HL-60/S4 (cell line): ENCODE results near the gene FBXL5.

Experiments
- in situ Hi-C: fragments of 300-500 bp; cut with MboI; formaldehyde crosslinking; loops from 2 replicates; pipeline ENCODE4 v1.14.3; 2022; ENCODE audit warnings: low sequenced_read_pairs

The FBXL5 gene

GRCh38 chr4:15655223-15656037, at the start of gene FBXL5:
Gene FBXL5, minus strand, starts transcription at chr4:15655357. Its CDS starts 70 bp downstream, at chr4:15655287.
- in situ Hi-C loops: loop anchor here (25.0 kb wide), 1 partner anchor 418 kb away; no protein-coding TSS in a partner anchor

GRCh38 chr4:15704129-15704528, 49.0 kb upstream of the FBXL5 start:
- in situ Hi-C loops: no loop called here

GRCh38 chr4:15703439-15703838, 48.3 kb upstream of the FBXL5 start:
- in situ Hi-C loops: no loop called here

GRCh38 chr4:15702941-15703403, 47.8 kb upstream of the FBXL5 start, which contains the start of gene BST1:
Gene BST1, plus strand, starts transcription at chr4:15703065. Its CDS starts 80 bp downstream, at chr4:15703145.
- in situ Hi-C loops: no loop called here

DNA sequence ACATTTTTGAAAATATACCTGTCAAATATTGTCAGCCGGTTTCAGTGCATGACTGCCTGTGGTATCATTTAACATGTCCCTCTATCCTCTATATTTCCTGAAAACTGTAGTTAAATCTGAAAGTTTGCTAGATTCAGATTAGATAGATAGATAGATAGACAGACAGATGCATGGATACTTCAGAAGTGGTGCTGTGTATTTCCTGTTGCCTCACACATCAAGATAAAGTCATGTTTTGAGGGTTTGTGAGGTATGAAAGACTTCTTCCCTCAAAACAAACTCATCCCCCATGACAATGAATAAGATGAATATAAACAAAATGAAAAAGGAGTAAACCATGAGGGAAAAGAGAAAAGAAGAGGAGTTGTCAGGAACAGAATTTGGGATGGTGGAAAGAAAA, 41.7 kb upstream of the FBXL5 start:
- in situ Hi-C loops: no loop called here

DNA sequence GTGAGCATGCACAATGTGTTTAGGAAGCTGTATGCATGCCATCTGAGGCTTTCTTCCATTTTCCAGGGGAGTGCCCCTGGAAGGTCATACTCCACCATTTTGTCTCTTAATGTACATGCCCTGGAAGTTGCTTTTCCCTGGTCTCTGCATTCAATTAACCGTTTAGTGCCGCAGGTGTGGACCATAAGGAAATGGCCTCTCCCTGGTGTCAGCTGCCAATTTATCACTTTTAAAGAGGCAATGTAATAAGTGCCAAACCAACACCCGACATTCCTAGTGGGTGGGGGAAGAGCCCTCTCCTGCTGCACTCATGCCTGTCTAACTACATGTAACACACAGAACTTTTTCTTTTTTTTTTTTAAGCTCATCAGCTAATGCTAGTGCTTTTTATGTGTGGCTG, 40.6 kb upstream of the FBXL5 start:
- in situ Hi-C loops: no loop called here

DNA sequence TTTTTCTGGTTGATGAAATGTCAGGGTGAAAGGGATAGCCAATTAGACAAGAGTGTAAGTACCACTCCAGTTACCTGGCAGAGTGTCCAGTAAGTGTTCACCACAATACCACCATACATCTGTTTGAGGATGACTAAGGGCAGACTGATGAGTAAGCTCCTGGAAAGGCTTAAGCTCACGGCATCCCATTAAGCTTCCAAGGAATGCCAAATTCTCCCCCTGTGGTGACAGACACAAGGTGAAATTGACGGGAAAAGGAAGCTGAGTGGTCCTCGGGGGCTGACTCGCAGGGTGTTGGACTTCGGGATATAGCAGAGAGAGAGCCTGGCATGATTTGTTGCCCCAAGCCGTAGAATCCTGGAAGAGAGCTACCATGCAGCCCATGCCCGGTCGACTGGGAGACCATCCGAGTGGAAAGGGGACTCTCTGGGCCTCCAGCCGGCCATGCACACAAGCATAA, 40.1 kb upstream of the FBXL5 start:
- in situ Hi-C loops: no loop called here

GRCh38 chr4:15694431-15694830, 39.3 kb upstream of the FBXL5 start:
- in situ Hi-C loops: no loop called here

DNA sequence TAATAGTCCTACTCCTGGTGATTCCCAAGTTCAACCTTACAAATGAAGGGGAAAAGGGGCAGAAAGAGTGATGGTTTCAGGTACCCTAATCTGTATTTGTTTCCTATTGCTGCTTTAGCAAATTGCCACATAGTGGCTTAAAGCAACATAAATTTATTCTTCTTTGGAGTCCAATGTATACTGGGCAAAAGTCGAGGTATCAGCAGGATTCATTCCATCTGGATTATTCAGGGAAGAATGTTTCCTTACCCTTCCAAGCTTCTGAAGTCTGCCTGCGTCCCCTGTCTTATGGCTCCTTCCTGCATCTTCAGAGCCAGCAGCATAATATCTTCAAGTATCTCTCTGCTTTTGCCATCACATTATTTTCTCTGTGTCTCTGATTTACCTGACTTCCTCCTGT, 37.4 kb upstream of the FBXL5 start:
- in situ Hi-C loops: no loop called here

DNA sequence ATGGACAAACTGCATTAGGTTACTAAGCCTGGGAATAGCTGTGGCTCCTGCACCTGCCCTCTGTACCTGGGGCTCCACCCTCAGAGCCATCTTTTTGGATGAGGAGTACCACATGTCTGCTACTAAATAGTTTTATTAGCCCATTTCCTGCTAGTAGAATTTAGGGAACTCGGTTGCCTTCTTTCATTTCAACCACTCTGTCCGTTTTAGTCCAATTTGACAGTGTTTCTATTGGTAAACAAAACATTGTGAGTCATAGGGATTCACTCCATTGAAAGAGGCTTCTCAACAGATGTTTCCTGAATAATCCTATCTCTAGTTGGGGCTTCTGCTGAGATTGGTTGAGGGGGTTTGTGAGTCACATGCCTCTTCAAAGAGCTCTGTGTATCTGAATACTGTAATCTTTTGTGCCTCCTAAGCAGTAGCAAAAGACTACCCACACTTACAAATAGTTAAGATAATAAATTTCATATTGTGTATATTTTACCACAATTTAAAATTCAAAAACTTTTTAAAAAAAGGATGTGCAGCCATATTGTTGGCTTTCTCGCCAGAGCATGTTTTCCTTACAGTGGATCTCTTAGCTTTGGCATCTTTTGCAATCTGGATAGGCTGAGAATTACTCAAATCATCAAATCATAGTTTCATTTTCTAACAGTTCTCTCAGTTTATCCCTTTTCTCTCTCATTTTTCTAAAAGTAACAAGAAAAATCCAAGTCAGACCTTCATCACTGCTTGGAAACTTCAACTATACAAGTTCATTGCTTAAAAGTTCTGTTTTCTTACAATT, 36.4 kb upstream of the FBXL5 start:
- in situ Hi-C loops: no loop called here

- in situ Hi-C loops: no loop called here
Observed at GRCh38 chr4:15690020-15690809, 35.1 kb upstream of the FBXL5 start.

DNA sequence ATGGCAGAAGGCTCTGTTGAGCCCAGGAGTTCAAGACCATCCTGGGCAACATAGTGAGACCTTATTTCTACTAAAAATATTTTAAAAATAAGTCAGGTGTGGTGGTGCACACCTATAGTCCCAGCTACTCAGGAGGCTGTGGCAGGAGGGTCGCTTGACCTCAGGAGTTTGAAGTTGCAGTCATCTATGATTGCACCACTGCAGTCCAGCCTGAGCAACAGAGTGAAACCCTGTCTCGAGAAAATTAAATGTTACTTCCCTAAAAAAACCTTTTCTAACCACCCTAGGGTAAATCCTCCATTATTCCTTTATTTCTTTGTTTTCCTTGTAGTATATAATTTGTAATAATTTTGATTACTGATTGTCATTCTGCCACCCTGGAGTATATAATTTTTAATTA, 34.4 kb upstream of the FBXL5 start:
- in situ Hi-C loops: no loop called here

- in situ Hi-C loops: no loop called here
Observed at GRCh38 chr4:15688051-15688450, 32.9 kb upstream of the FBXL5 start.

DNA sequence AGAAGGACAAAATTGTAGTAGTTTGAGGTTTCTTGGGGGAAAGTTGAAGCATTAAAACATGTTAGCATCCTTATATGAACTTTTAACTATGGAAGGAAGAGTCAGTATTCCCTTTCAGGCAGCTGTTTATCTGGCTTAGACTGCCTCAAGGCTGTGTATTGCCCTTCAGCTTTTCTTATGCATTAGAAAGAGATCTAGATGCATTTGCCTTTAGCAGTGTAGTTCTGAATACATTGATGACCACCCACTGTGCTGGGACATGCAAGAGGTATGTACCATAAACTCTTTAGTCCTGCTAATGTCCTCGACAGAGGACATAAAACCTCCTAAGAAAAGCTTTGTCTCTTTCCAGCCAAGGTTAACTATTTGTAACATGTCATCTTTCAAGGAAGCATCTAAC, 29.3 kb upstream of the FBXL5 start:
- in situ Hi-C loops: no loop called here

DNA sequence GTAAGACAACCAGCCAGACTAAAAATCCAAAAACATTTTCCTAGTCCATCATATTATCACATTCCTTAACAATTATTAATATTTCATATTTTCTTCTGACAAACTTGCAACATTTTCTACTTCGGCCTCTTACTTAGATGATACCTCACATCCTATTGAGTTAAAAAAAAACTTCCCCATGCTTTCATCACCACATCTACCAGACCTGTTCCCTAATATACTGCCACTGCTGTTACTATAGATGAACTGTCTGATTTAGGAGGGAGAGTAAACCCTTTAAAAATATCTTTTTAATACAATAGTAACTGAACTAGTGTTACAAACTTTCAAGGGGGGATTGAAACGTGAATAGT, 28.0 kb upstream of the FBXL5 start:
- in situ Hi-C loops: no loop called here

DNA sequence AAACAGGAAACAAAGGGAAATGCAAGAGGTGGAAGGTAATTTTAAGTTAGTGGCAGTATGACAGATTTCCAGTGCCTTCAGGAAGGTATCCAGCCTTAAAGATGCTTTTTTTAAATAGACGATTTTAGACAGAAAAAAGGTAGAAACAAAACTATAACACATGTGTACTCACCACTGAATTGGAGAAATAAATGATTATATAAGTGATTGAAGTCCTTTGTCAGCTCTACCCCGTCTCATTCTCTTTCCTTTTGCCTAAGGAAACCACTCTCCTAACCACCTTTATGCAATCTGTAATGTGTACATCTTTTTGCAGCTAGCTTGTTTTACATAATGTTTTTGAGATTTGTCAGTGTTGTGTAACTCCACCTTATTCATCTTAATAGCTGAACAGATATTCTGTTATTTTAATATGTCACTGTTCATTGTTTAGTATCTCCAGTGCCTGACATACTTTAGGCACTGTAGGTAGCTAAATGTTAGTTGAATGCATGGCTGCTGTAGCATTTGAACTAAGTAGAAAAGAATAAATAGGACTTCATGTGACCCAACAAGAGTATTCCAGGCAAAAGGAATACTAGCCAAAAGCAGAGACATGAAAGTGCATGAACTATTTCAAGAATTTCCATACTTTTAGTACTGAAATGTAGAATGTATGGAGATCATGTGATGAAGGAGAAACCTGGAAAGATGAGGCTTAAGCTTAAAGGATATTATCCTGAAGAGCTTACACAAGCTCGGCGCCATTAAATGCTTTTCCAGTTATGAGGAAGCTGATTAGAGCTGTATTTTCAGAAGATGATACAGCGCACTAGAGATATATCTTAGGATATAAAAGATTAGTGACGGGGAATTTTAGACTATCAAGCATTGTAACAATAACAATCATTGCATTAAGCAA, 27.3 kb upstream of the FBXL5 start:
- in situ Hi-C loops: no loop called here

GRCh38 chr4:15681372-15682241, 26.4 kb upstream of the FBXL5 start, which contains the start of gene FAM200B:
Gene FAM200B, plus strand, starts transcription at chr4:15681827. Its CDS starts 5,151 bp downstream, at chr4:15686978.
- in situ Hi-C loops: no loop called here

- in situ Hi-C loops: no loop called here
Observed at GRCh38 chr4:15681067-15681371, 25.9 kb upstream of the FBXL5 start.

- in situ Hi-C loops: no loop called here
Observed at GRCh38 chr4:15677507-15677988, 22.4 kb upstream of the FBXL5 start.
